NCI-H446 treated with DMSO at 0.1 percent for 48 hours (cell line): ENCODE measurements around the gene DENND1A.

Experiments used
- DNase-seq: peaks from one replicate; lab custom pipeline; 2025; lab: John Stamatoyannopoulos, UW

Gene DENND1A

GRCh38 chr9:123465304-123465703 lies 464.6 kb downstream of the DENND1A start:
- DNase-seq: no peak

- no peak for DNase-seq
Observed at GRCh38 chr9:123460091-123460490, 469.8 kb downstream of the DENND1A start.

GRCh38 chr9:123457583-123457982 lies 472.3 kb downstream of the DENND1A start:
- DNase-seq: no peak

GRCh38 chr9:123456011-123456410 lies 473.9 kb downstream of the DENND1A start:
- no peak for DNase-seq

DNA sequence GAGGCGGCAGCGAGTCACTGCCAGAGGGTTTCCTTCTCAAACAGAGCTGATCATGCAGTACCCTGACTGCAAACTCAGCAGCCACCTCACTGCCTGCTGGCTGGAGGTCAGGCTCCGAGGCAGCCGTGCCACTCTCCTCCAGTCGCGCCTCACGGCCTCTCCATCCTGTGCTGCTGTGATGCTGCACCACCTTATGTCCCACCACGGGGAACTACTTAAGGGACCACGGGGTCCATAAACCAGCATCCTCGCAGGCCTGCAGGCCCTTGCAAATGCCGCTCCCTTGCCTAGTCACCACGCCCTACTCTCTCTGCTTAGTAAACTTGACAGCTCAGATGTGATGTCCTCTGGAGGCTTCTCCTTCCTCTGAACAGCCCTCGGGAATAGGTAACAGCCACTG lies 474.7 kb downstream of the DENND1A start:
- DNase-seq: no peak

GRCh38 chr9:123454361-123454760 lies 475.6 kb downstream of the DENND1A start:
- DNase-seq: no peak

DNA sequence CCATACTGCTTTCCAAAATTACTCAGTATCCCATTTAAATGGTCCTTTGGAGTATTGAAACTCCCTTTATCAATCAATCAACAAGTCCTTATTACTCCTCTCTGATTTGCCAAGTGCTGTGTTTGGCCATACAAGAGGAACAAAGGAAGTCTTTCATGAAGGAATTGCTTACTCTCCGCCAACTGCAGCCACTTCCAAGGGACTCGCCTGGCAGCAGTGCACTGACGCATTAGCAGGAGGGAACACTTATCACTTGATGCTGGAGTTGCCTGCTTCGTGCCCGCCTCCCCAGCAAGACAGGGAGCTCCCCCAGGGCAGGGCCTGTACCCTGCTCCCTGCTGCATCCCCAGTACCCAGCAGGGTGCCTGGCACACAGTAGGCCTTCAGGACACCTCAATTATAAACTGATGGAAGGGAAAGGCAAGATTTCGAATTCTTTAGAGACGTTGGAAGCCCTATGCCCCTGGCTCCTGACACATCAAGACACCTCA lies 476.1 kb downstream of the DENND1A start:
- DNase-seq: no peak

DNA sequence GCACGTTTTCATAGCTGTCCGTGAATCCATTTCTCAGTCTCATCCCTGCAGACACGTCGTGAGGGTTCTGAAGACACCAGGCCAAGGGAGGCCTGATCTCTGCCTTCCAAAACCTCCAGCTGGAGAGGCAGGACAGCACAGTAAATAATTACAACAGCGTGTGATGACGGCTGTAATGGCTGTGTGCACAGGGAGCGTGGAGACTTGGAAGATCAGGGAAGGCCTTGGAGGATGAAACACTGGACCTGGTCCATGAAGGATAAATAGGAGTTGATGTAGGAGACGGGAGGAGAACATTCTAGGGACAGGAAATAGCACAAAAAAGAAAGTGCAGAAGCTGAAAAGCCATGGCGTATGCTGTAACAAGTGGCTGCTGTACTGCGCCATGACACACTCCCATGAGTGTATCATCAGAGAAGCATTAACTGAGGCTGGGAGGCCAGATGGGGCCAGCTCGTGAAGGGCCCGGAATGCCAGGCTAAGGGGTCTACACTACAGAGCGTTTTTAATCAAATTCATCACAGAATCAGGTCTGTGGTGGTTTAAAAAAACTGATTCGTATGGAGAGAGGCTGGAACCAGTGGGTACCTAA lies 476.8 kb downstream of the DENND1A start:
- no peak for DNase-seq

- no peak for DNase-seq
Observed at GRCh38 chr9:123450996-123451395, 478.9 kb downstream of the DENND1A start.

GRCh38 chr9:123450098-123450770 lies 479.7 kb downstream of the DENND1A start:
- no peak for DNase-seq

GRCh38 chr9:123447934-123448646 lies 481.8 kb downstream of the DENND1A start:
- no peak for DNase-seq

- no peak for DNase-seq
Observed at GRCh38 chr9:123445981-123446610, 483.8 kb downstream of the DENND1A start.

- DNase-seq: no peak
Observed at GRCh38 chr9:123445116-123445515, 484.8 kb downstream of the DENND1A start.

DNA sequence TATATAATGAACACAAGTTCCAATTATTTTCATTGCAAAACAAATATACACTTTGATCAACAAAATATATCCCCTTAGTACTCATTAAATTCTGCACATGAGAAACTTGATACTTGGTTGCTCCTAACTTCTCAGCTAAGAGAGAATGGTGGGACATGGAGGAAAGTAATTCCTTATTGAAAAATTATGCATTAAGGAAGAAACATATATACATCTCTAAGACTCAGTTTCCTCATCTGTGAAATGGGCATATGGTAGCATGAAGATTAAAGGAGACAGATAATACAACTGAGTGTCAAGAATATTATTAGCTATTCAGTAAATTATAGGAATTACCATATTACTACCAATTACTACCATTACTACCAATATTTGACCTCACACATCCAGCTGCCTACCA lies 488.2 kb downstream of the DENND1A start:
- DNase-seq: no peak

DNA sequence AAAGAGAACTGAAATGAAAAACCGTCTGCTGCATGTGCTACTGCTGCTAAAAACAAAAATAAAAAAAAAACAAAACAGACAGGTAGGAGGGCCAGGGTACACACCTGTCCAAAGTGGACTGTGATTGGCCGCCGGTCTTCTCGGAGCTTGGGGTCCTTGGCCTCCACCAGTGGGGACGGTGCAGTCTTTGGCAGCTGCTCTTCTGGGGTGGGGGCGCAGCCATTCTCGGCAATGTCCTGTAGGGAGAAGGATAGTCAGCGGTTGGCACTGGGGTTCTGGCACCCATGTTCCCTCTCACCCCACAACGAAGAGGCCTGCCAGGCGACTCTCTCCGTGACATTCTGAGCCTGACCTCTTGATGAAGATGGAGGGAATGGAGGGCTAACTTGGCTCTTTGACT lies 489.7 kb downstream of the DENND1A start:
- DNase-seq: no peak

DNA sequence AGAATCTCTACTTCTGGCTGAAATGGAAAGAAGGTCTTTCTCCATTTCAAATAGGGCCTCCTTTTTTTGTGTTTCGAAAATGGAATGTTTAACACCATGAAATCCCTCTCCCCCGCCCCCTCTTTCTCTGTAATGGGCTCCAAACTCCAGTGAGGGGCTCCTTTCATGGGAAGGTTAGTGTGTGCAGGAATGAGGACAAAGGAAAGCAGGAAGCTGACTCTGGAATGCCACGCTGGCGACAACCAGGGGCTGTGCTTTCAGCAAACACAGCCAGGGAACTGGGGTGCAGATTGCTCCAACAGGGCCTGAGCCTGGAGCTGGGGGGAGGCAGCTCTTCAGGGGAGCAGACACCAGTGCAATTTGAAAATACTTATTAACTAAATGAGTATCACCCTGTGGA lies 491.1 kb downstream of the DENND1A start:
- no peak for DNase-seq

DNA sequence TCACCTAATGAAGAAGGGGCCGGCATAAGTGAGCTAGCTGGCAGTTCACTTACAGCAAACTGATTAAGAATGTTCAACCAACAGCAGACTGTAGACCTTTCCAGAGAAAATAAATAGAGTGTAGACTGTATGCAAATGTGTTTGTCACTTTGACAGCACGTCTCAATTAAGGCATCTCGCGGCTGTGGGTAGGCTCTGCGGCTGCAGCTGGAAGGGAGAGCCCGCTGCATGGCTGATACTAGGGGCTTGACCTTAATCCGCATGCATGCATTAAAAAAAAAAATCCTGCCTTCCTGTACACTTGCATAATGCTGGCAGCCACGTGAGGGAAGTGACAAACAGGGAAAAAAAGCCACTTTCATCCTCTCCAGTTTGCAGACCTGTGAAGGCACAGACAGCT lies 491.6 kb downstream of the DENND1A start:
- no peak for DNase-seq

DNA sequence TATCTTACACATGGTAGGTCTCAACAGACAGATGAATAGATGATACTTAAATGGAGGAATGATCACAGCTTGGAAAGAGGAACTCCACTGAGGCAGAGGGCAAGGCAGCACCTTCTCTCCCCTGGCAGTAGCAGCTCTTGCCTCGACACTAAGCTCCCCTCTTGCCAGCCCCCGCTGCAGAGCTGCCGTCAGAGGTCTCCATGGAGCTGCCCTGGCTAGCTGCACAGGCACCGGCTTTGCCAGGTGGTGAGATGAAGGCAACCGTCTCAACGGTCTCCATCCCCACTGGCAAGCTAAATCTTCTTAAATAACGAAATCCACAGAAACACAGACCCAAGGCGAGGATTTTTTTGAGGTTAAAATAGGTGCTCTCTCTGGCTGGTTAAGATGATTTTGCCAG lies 492.7 kb downstream of the DENND1A start:
- DNase-seq: no peak

GRCh38 chr9:123435471-123435870 lies 494.5 kb downstream of the DENND1A start:
- DNase-seq: no peak

GRCh38 chr9:123434619-123435240 lies 495.2 kb downstream of the DENND1A start:
- no peak for DNase-seq

- no peak for DNase-seq
Observed at GRCh38 chr9:123432331-123433236, 497.3 kb downstream of the DENND1A start.
